SK-N-MC (cell line): ENCODE measurements around the gene PGPEP1.

Experiments
- DNase-seq: peaks from one replicate; pipeline ENCODE4 v3.0.0-alpha.2; 2011; ENCODE audit warnings: low read depth, low spot score
- H3K27ac ChIP-seq: fragments of 200-600 bp; sonication (generic); 2 replicates; pipeline ENCODE4 v1.5.1; 2016; ENCODE audit warnings: mixed run types
- H3K36me3 ChIP-seq: fragments of 200-600 bp; sonication (generic); 2 replicates; pipeline ENCODE4 v1.6.1; 2017; ENCODE audit warnings: antibody characterized with exemption, low read length, mixed read lengths; ENCODE audit not compliant: insufficient read depth
- H3K4me3 ChIP-seq: fragments of 200-600 bp; sonication (generic); 2 replicates; pipeline ENCODE4 v1.5.1; 2016
- H3K9ac ChIP-seq: fragments of 200-600 bp; sonication (generic); 2 replicates; pipeline ENCODE4 v1.8.0; 2017; ENCODE audit warnings: mixed run types, mixed read lengths; ENCODE audit not compliant: insufficient read length
- H3K9me3 ChIP-seq: fragments of 200-600 bp; sonication (generic); 2 replicates; pipeline ENCODE4 v1.6.1; 2017; ENCODE audit warnings: low read depth, mild to moderate bottlenecking, antibody characterized with exemption, low read length, moderate library complexity, mixed read lengths
- EZH2 ChIP-seq: fragments of 200-600 bp; sonication (generic); IDR thresholded peaks from one replicate; pipeline ENCODE4 v1.6.1; 2017; ENCODE audit warnings: antibody characterized with exemption
- FOXP2 ChIP-seq: optimal IDR thresholded peaks from 2 replicates; pipeline ENCODE3; 2011; ENCODE audit warnings: mild to moderate bottlenecking, moderate library complexity; ENCODE audit not compliant: insufficient read depth; ENCODE audit errors: extremely low read length, control extremely low read depth
- POLR2AphosphoS5 ChIP-seq: IDR thresholded peaks from 2 replicates; pipeline ENCODE4 v1.6.1; 2012; ENCODE audit warnings: mild to moderate bottlenecking, low read depth, low read length, borderline replicate concordance

The PGPEP1 gene, protein sequence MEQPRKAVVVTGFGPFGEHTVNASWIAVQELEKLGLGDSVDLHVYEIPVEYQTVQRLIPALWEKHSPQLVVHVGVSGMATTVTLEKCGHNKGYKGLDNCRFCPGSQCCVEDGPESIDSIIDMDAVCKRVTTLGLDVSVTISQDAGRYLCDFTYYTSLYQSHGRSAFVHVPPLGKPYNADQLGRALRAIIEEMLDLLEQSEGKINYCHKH

DNA sequence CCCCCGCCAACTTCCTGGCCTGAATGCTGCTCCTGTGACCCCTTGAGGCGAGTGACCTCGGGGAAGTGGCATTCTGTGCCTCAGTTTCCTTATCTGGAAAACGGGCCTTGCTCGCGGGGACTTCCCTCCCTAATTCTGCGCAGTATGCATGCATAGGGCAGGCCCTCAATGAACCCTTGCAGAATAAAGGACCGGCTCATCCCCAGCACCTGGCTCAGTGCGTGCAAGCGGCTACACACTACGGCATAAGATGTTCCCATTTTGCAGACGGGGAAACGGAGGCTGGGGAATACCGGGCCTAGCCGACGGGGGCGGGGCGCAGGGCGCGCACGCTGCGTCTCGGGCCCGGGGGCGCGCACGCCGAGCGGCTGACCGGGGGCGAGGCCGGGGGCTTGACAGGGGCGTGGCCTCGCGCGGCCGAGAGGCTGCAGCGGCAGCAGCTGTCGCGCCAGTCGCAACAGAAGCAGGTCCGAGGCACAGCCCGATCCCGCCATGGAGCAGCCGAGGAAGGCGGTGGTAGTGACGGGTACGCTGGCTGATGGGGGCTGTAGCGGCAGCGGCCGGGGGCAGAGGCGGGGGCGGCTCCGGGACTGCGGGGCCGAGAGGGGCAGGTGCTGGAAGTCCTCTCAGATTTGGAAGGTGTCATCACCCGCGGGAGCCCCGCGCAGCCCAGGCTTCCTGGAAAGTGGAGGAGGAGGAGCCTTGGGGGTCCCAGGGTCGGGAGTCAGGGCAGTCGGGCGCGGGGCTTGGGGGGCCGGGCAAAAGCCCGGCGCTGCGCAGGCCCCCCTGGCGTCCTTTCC lies at the start of gene PGPEP1:
Gene PGPEP1, plus strand, starts transcription at position 409 of the 800 bp plus-strand sequence. Its CDS starts 84 bp downstream, at position 493.
- Histone ChIP-seq H3K27ac (no peak within 1 kb of the TSS), H3K4me3 (peak within 1 kb of the TSS; percentile 79), H3K9ac (peak within 1 kb of the TSS; percentile 47), H3K36me3 (no peaks in the 10 kb centered on the region), H3K9me3 (no peaks in the 10 kb centered on the region)
- TF ChIP-seq POLR2AphosphoS5 = no peak
- no peak for TF ChIP-seq EZH2
- no peak for TF ChIP-seq FOXP2
- DNase-seq = no peak

DNA sequence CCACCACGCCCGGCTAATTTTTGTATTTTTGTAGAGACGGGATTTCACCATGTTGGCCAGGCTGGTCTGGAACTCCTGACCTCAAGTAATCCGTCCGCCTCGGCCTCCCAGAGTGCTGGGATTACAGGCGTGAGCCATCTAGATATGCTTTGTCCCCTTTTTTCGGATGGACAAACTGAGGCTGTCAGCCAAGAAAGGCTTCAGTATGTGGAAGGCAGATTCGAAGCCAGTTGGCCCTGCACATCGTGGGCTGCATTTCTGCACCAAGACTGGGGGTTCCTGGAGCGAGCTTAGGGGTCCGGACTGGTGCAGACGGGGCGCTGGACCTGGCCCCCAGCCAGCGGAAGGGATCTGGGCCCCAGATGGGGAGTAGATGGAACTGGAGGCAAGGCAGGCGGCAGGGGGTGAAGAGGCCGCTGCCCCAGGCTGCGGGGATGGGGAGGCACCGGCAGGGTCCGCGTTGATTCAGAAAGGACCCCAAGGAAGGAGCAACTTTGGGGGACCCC lies 49.3 kb upstream of the PGPEP1 start:
- no peak for TF ChIP-seq EZH2
- no peak for TF ChIP-seq POLR2AphosphoS5
- TF ChIP-seq FOXP2 = no peak
- H3K36me3 ChIP-seq = no peaks in the 10 kb centered on the region
- DNase-seq = no peak
- H3K9me3 ChIP-seq = no peaks in the 10 kb centered on the region
- H3K27ac ChIP-seq = peak overlapping the region; percentile 94; the same call in 1 of the 2 replicates
- H3K9ac ChIP-seq = no peak overlapping the region
- peak overlapping the region; percentile 80 for H3K4me3 ChIP-seq

DNA sequence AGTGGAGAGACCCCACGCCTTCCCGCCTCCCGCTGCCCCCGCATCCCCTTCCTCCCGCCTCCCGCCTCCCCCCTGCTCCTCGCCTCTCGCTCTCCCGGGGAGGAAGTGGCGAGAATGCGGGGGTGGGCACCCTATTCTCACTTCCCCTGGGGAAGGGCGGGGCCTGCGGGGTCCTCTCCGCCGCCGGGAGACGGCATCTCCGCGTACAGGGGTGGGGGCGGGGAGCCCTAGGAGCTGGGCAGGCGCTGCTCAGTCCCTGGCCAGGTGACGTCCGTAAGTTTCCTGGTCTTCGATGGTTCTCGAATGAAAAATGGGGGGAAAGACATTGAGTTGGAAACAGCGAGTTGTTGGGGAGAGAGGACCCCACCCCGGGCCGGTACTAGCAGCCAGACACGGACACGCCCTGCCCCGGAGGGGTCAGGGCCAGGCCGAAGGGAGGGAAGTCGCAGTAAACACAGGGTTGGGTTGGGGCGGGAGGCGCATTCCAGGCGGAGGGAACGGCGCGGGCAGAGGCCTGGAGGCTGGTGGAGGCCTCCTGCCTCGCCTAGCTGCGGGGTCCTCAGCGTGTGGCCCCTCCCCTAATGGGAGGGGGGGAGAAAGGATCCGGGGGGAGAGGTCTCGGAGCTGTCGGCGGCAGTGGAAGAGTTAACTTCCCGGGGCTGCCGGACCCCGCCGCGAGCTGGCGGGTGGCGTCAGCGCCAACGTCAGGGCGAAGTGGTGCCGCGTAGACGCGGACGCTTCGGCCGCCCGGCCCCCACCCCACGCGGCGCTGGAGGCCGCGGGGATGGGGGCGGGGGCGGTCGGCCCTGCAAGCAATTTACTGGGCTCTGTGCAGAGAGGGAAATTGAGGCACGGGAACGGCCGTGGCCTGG lies 48.6 kb upstream of the PGPEP1 start:
- TF ChIP-seq FOXP2 (peak; percentile 13), POLR2AphosphoS5 (peak; percentile 42), EZH2 (no peak)
- Histone ChIP-seq H3K9ac (peak overlapping the region; percentile 89), H3K9me3 (no peaks in the 10 kb centered on the region), H3K4me3 (peak overlapping the region; percentile 80), H3K36me3 (no peaks in the 10 kb centered on the region), H3K27ac (peak overlapping the region; percentile 94)
- no peak for DNase-seq

DNA sequence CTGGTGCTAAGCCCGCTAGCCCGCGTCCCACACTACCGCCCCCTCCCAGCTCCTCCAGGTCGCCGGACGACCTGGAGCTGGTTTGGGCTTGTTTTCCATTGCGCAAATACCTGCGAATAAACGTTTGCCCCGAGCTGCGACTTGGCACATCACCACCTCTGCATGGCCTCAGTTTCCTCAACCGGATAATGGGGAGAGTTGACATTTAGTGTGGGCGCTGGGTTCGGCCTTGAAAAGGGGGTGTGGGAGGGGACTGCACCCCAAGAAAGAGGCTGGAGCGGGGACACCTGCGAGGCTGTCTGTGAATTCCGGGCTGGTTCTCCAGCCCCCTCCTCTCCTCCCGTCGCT lies 48.0 kb upstream of the PGPEP1 start:
- no peaks in the 10 kb centered on the region for H3K36me3 ChIP-seq
- DNase-seq = no peak
- peak overlapping the region; percentile 94 for H3K27ac ChIP-seq
- H3K9me3 ChIP-seq = no peaks in the 10 kb centered on the region
- no peak for TF ChIP-seq FOXP2
- TF ChIP-seq POLR2AphosphoS5 = 0 out of 2 replicates have a peak, but pooled peaks have one; percentile 18
- H3K9ac ChIP-seq = peak overlapping the region; percentile 89
- H3K4me3 ChIP-seq = peak overlapping the region; percentile 80

DNA sequence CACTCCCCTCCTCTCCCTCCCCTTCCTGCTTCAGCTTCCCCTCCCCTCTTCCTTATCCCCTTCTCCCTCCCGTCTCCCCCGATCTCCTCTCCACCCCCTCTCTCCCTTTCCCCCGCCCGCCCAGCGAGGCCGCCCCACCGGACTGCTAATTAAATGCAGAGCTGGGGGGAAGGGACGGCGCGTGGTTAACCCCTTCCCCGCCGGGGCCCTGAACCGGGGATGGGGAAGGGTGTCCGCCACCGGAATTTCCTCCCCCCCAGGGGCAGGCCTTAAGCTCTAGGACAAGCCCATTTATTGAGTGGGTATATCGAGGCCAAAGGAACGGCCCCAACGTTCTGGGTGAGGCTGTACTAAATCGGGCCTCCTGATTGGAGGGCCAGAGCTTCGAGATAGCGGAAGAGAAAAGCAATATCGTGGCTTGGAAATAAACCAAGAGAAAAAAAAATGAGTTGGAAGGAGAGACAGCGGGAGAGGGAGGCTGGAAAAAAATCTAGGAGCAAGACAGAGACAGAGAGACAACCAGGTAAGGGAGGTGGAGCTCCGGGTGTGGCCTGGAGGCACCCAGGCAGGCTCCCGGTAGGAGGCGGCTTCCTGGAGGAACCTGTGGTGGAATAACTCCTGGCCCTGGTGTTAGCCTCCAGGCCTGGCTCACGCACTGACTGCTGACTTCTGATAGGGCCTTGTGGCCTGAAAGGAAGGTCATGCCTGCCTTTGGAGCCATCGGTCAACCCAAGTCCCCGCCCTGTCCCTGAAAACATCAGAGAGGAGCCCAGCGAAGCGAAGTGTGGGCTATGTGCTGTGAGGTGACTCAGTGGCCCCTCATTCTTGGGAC lies 47.4 kb upstream of the PGPEP1 start:
- no peak for DNase-seq
- Histone ChIP-seq H3K27ac (peak overlapping the region; percentile 94), H3K9ac (no peak overlapping the region), H3K9me3 (no peaks in the 10 kb centered on the region), H3K4me3 (peak overlapping the region; percentile 80), H3K36me3 (no peaks in the 10 kb centered on the region)
- TF ChIP-seq FOXP2 (no peak), POLR2AphosphoS5 (no peak), EZH2 (no peak)

DNA sequence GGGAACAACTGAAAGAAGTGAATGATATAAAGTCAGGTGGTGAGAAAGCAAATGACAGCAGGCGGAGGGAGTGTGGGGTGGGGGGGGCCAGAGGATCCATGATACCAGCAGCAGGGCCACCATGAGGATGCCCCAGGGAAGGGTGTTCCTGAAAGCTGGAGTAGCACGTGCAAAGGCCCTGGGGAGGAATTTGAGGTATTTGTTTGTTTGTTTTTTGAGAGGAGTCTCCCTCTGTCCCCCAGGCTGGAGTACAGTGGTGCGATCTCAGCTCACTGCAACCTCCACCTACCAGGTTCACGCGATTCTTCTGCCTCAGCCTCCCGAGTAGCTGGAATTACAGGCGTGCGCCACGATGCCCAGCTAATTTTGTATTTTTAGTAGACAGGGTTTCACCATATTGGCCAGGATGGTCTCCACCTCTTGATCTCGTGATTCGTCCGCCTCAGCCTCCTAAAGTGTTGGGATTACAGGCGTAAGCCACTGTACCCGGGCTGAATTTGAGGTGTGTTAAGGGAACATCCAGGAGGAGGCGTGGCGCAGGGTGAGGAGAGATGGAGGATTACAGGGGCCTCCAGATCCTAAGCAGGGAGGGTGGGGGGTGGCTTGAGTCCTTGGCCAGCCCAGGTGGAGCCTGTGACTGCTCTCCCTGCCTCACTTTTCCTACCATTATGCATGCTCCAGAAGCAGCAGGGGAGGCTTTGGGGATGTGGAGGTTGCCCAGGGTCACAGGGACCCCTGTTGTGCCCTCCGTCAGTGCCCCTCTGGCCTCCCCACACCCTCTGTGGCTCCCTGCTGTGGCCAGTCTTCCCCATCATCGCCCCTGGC lies 46.5 kb upstream of the PGPEP1 start:
- Histone ChIP-seq H3K4me3 (no peak overlapping the region), H3K9ac (no peak overlapping the region), H3K9me3 (no peaks in the 10 kb centered on the region), H3K36me3 (no peaks in the 10 kb centered on the region), H3K27ac (peak overlapping the region; percentile 94; the same call in 1 of the 2 replicates)
- no peak for DNase-seq
- TF ChIP-seq FOXP2 (no peak), EZH2 (no peak), POLR2AphosphoS5 (no peak)

DNA sequence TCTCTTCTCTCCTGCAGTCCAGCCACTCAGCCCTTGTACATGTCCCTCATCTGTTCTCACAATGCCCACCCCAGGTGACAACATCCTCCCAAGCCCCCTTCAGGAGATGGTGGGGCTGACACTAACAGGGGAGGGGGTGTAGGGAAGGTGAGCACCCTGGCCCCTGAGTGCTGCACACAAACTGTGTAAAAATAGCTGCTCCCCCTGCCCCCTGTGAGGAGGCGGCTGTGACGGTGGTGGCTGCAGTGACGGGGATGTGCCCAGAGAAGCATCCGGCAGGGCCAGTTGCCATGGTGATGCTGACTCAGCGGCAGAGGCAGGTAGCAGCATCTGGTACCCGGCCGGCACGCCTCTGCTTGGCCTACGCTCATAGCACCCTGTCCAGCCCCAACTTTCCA lies 45.9 kb upstream of the PGPEP1 start:
- Histone ChIP-seq H3K36me3 (no peaks in the 10 kb centered on the region), H3K27ac (no peak overlapping the region), H3K4me3 (no peak overlapping the region), H3K9ac (no peak overlapping the region), H3K9me3 (no peaks in the 10 kb centered on the region)
- no peak for TF ChIP-seq POLR2AphosphoS5
- no peak for TF ChIP-seq EZH2
- TF ChIP-seq FOXP2 = no peak
- no peak for DNase-seq
